Transverse colon (tissue), 4 donors: ENCODE results near the gene PPM1A.

Experiments used
- EP300 ChIP-seq: sonication (generic); formaldehyde crosslinking; IDR thresholded peaks from one replicate; pipeline ENCODE4 v1.6.1; 2017; ENCODE audit warnings: antibody characterized with exemption, low read depth
- POLR2A ChIP-seq: fragments of 450-650 bp; IDR thresholded peaks from one replicate; pipeline ENCODE4 v1.6.1; 2016; ENCODE audit warnings: antibody characterized with exemption, mild to moderate bottlenecking, moderate library complexity
- POLR2AphosphoS5 ChIP-seq, 3 donors: sonication (generic); formaldehyde crosslinking; IDR thresholded peaks; one replicate each; pipeline ENCODE4 v1.6.1; 2016; ENCODE audit warnings: antibody characterized with exemption in 3 of 3
- TF ChIP-seq, protein P1 (sequence below), 5 experiments: fragments of 200-600 bp in 3 of 5; fragments of 450-650 bp in 2 of 5; sonication (generic) in 3 of 5; IDR thresholded peaks; 1 replicate in 2 of 5; 2 replicates in 3 of 5; pipeline ENCODE4 v1.5.1; 2016 to 2017; ENCODE audit warnings: antibody characterized with exemption in 5 of 5, inconsistent platforms in 3 of 5, mild to moderate bottlenecking in 2 of 5, moderate library complexity in 1 of 5

DNA sequence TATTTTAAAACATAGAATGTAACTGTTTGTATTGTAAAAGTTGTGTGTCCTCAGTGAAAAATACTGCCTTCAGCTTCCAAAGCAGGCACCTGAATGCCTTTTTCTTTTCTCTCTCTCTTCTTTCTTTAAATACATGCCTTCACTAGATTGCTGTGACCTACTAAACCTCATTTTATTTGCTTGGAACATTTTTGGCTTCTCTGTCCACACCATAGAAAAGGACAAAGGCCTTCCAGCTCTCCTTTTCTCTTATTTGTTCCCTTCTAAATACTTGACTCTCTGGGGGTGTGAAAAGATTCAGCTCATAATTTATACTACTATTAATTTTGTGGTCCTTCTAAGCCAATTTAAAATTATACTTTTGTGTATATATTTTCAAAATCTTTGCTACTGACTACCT is 38.4 kb downstream of the PPM1A start:
- TF ChIP-seq, protein P1, sequence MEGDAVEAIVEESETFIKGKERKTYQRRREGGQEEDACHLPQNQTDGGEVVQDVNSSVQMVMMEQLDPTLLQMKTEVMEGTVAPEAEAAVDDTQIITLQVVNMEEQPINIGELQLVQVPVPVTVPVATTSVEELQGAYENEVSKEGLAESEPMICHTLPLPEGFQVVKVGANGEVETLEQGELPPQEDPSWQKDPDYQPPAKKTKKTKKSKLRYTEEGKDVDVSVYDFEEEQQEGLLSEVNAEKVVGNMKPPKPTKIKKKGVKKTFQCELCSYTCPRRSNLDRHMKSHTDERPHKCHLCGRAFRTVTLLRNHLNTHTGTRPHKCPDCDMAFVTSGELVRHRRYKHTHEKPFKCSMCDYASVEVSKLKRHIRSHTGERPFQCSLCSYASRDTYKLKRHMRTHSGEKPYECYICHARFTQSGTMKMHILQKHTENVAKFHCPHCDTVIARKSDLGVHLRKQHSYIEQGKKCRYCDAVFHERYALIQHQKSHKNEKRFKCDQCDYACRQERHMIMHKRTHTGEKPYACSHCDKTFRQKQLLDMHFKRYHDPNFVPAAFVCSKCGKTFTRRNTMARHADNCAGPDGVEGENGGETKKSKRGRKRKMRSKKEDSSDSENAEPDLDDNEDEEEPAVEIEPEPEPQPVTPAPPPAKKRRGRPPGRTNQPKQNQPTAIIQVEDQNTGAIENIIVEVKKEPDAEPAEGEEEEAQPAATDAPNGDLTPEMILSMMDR (IDR thresholded peaks at IDR 0.05): no peak
- TF ChIP-seq POLR2A (no peak), POLR2AphosphoS5 (IDR thresholded peaks at IDR 0.05) (no peak), EP300 (no peak)
